ENCODE measurements around the gene PPP6R3. TPM values are rescaled to one million over a fixed set of nuclear protein-coding genes. Genes with fewer than 3 reads are reported as not detected.

The PPP6R3 gene
- total RNA-seq, 1 experiment from 2014 or later: 122 TPM

DNA sequence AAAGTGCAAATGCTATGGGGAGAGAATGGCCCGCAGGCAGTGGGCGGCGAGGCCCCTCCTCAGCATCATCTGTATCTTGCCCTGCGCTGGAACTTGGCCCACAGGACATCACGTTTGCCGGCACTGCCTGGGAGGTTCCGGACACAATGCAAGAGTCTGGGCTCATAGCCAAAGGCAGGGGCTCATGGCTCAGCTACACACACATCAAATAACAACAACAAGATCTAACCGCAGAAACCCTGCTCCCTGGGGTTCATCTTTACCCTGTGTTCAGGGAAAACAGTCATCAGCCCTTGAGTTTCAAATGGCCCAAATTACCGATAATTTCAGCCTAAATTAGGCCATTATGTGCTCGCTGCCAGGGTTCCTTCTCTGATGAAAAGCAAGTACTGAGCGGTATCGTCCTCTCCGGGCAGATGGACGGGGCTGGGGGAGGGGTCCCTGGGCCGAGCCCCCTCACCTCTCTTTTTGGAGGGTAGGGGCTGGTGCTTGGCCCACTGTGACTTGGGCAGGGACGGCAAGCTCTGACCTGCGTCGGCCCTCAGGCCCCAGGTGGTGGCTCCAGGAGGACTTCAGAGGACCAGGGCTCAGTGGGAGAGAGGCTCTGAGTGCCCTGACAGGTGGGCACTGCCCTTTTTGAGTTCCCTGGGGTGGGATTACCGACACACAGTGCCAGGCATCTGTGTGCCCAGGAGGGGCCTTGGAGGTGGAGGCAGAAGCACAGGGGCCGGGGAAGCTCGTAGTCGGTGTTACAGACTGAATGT lies 198.8 kb downstream of the PPP6R3 start:
- no peaks in the 10 kb centered on the region for H3K4me1 Mint-ChIP-seq (ENCODE audit: low read depth, unreplicated experiment)
- intact Hi-C loops (cut with micrococcal nuclease; ENCODE audit: unreplicated experiment): no loop called here
- CTCF ChIA-PET: no interaction called here
- no TSS peak for BruUV-seq (replicated peaks)
- no peak for DNase-seq
- TF ChIP-seq, protein P1, sequence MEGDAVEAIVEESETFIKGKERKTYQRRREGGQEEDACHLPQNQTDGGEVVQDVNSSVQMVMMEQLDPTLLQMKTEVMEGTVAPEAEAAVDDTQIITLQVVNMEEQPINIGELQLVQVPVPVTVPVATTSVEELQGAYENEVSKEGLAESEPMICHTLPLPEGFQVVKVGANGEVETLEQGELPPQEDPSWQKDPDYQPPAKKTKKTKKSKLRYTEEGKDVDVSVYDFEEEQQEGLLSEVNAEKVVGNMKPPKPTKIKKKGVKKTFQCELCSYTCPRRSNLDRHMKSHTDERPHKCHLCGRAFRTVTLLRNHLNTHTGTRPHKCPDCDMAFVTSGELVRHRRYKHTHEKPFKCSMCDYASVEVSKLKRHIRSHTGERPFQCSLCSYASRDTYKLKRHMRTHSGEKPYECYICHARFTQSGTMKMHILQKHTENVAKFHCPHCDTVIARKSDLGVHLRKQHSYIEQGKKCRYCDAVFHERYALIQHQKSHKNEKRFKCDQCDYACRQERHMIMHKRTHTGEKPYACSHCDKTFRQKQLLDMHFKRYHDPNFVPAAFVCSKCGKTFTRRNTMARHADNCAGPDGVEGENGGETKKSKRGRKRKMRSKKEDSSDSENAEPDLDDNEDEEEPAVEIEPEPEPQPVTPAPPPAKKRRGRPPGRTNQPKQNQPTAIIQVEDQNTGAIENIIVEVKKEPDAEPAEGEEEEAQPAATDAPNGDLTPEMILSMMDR (IDR thresholded peaks at IDR 0.05; ENCODE audit: unreplicated experiment): no peak
- peaks cover 89% of the 10 kb centered on the region for H3K27me3 Mint-ChIP-seq (ENCODE audit: unreplicated experiment)
- no peaks in the 10 kb centered on the region for H3K36me3 Mint-ChIP-seq (ENCODE audit: insufficient read depth, unreplicated experiment)
- no peaks in the 10 kb centered on the region for H3K9me3 Mint-ChIP-seq (ENCODE audit: low read depth, unreplicated experiment)
- no peak overlapping the region for H3K4me3 Mint-ChIP-seq (ENCODE audit: low read depth, unreplicated experiment)
- no peak overlapping the region for H3K27ac Mint-ChIP-seq (ENCODE audit: unreplicated experiment)

DNA sequence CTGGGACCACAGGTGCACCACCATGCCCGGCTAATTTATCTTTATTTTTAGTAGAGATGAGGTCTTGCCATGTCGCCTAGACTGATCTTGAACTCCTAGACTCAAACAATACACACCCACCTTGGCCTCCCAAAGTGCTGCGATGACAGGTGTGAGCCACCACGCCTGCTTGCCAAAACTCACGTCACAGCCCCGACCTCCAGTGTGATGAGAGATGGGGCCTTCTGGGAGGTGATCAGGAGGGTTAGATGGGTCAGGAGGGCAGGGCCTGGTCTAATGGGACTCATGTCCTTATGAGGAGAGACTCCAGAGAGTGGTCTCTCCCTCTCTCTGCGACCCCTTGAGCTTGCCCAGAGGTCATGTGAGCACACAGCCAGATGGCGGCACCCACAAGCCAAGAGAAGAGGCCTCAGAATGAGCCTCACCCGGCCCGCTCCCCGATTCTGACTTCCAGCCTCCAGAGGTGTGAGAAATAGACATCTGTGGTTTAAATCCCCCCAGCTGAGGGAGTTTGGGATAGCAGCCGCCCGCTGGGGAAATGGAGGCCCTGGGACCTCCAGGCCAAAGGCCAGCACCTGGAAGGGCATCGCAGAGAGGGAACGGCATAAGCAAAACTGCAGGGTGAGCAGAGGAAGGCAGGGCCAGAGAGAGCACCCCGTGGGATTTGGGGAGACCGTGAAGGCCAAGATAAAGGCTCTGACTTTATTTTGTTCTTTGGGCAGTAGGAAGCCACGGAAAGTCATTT lies 199.7 kb downstream of the PPP6R3 start:
- TF ChIP-seq, protein P1 (IDR thresholded peaks at IDR 0.05; ENCODE audit: unreplicated experiment): no peak
- DNase-seq: no peak
- CTCF ChIA-PET: no interaction called here
- H3K27ac Mint-ChIP-seq (ENCODE audit: unreplicated experiment): no peak overlapping the region
- peaks cover 95% of the 10 kb centered on the region for H3K27me3 Mint-ChIP-seq (ENCODE audit: unreplicated experiment)
- H3K4me1 Mint-ChIP-seq (ENCODE audit: low read depth, unreplicated experiment): no peaks in the 10 kb centered on the region
- no peaks in the 10 kb centered on the region for H3K36me3 Mint-ChIP-seq (ENCODE audit: insufficient read depth, unreplicated experiment)
- no peak overlapping the region for H3K4me3 Mint-ChIP-seq (ENCODE audit: low read depth, unreplicated experiment)
- intact Hi-C loops (cut with micrococcal nuclease; ENCODE audit: unreplicated experiment): no loop called here
- H3K9me3 Mint-ChIP-seq (ENCODE audit: low read depth, unreplicated experiment): no peaks in the 10 kb centered on the region
- no TSS peak for BruUV-seq (replicated peaks)

DNA sequence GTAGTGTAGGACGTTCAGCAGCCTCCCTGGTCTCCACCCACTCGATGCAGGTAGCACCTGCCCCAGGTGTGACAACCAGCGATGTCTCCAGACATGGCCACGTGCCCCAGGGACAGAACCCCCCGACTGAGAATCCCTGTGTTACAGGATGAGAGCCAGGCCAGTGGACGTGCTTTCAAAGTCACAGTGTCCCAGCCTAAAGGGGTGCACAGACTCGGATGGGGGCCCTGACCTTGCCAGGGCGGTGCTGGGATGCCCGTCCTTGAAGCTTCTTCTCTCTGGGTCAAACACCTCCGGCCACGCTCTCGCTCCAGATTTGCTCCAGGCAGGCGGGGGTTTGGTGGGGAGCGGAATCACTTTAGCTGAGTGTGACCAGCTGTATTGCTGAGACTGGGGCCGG lies 200.5 kb downstream of the PPP6R3 start:
- Mint-ChIP-seq H3K9me3 (ENCODE audit: low read depth, unreplicated experiment) (no peaks in the 10 kb centered on the region), H3K4me1 (ENCODE audit: low read depth, unreplicated experiment) (no peaks in the 10 kb centered on the region), H3K27me3 (ENCODE audit: unreplicated experiment) (peaks cover 95% of the 10 kb centered on the region), H3K4me3 (ENCODE audit: low read depth, unreplicated experiment) (no peak overlapping the region), H3K36me3 (ENCODE audit: insufficient read depth, unreplicated experiment) (no peaks in the 10 kb centered on the region), H3K27ac (ENCODE audit: unreplicated experiment) (no peak overlapping the region)
- intact Hi-C loops (cut with micrococcal nuclease; ENCODE audit: unreplicated experiment): no loop called here
- CTCF ChIA-PET: no interaction called here
- BruUV-seq (replicated peaks): no TSS peak
- no peak for DNase-seq
- TF ChIP-seq, protein P1 (IDR thresholded peaks at IDR 0.05; ENCODE audit: unreplicated experiment): no peak

DNA sequence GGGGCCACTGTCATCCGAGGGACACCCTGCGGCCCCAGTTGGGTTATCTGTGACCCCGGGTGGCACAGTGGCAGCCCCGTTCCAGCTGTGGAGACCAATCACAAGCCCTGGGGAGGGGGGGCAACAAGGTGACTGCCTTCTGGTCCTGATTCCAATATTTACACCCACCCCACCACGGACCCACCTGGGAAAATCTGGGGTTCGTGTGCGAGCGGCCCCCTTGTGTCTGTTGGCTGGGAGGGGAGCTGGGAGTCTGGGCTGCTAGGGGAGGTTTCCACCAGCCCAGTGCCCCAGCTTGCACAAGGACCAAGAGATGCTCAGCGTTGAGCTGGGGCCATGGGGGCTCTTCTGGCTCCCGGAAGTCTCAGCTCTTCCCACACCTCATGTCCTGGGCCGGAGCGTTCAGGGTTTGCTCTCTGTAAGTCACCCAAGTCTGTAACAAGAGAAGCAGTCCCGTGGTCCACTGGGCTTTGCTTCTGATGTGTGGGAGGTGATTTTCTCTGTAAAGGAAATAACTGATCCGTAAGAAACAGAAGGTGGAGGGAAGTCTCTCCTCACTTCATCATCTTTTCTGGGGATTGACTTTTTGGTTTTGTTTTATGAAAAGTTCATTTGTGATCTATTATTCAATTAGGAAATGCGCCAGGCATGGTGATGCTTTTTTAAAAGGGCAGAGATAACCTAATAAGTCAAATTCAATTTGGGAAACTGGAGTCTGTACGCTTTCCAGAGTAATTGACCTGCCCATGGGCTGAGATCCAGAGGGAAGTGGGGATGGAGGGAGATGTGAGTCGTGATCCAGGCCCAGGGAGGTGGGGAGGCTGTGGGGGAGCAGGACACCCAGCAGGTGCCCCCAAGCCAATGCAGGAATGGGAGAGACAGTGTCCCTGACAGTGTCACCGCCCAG lies 201.4 kb downstream of the PPP6R3 start:
- intact Hi-C loops (cut with micrococcal nuclease; ENCODE audit: unreplicated experiment): no loop called here
- no peaks in the 10 kb centered on the region for H3K4me1 Mint-ChIP-seq (ENCODE audit: low read depth, unreplicated experiment)
- no peak for DNase-seq
- BruUV-seq (replicated peaks): no TSS peak
- H3K9me3 Mint-ChIP-seq (ENCODE audit: low read depth, unreplicated experiment): no peaks in the 10 kb centered on the region
- peaks cover 99% of the 10 kb centered on the region for H3K27me3 Mint-ChIP-seq (ENCODE audit: unreplicated experiment)
- CTCF ChIA-PET: no interaction called here
- TF ChIP-seq, protein P1 (IDR thresholded peaks at IDR 0.05; ENCODE audit: unreplicated experiment): no peak
- no peak overlapping the region for H3K4me3 Mint-ChIP-seq (ENCODE audit: low read depth, unreplicated experiment)
- H3K27ac Mint-ChIP-seq (ENCODE audit: unreplicated experiment): no peak overlapping the region
- no peaks in the 10 kb centered on the region for H3K36me3 Mint-ChIP-seq (ENCODE audit: insufficient read depth, unreplicated experiment)
